ENCODE results near the gene BCL2.

Gene BCL2

GRCh38 chr18:63099848-63100629 lies 219.5 kb downstream of the BCL2 start:
- TF ChIP-seq POLR2A (IDR thresholded peaks at IDR 0.05; ENCODE audit: low read depth, low read length) = no peak
- no peak for TF ChIP-seq POLR2AphosphoS5 (IDR thresholded peaks at IDR 0.05; ENCODE audit: low read depth, low read length)
- no peak for TF ChIP-seq TAF1 (IDR thresholded peaks at IDR 0.05; ENCODE audit: borderline replicate concordance, low read depth, low read length)
- FAIRE-seq = peak; percentile 72
- DNase-seq (ENCODE audit: insufficient read length) = no peak

GRCh38 chr18:63099091-63099840 lies 220.3 kb downstream of the BCL2 start:
- TF ChIP-seq TAF1 (IDR thresholded peaks at IDR 0.05; ENCODE audit: borderline replicate concordance, low read depth, low read length) (no peak), POLR2AphosphoS5 (IDR thresholded peaks at IDR 0.05; ENCODE audit: low read depth, low read length) (no peak)
- DNase-seq (ENCODE audit: insufficient read length) = no peak

GRCh38 chr18:63098018-63098981 lies 221.3 kb downstream of the BCL2 start:
- peak; percentile 58 for DNase-seq (ENCODE audit: insufficient read length)
- peak; percentile 91 for FAIRE-seq
- TF ChIP-seq POLR2AphosphoS5 (IDR thresholded peaks at IDR 0.05; ENCODE audit: low read depth, low read length) (no peak), TAF1 (IDR thresholded peaks at IDR 0.05; ENCODE audit: borderline replicate concordance, low read depth, low read length) (no peak), POLR2A (IDR thresholded peaks at IDR 0.05; ENCODE audit: low read depth, low read length) (no peak)

More at GRCh38 chr18:63099091-63099840, 220.3 kb downstream of the BCL2 start:
- FAIRE-seq = peak; percentile 64

DNA sequence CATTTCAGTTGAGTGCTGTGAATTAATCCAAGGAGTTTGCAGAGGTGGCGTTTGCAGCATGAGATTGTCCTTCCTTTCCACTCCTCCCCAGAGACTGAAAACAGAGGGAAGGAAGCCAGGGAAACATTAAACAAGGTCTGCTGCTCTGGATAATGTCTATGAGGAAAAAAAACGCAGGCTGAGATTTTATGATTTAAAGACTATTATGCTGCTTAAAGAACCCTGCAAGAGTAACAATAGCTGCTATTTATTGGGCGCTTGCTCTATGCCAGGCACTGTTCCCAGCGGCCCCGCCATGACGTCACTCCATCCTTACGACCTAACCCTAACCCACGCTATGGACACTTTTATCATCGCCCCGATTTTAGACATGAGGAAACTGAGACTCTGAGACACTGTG lies 222.4 kb downstream of the BCL2 start:
- no peak for TF ChIP-seq POLR2A (IDR thresholded peaks at IDR 0.05; ENCODE audit: low read depth, low read length)
- TF ChIP-seq TAF1 (IDR thresholded peaks at IDR 0.05; ENCODE audit: borderline replicate concordance, low read depth, low read length) = no peak
- no peak for TF ChIP-seq POLR2AphosphoS5 (IDR thresholded peaks at IDR 0.05; ENCODE audit: low read depth, low read length)
- DNase-seq (ENCODE audit: insufficient read length) (no peak), FAIRE-seq (no peak)

DNA sequence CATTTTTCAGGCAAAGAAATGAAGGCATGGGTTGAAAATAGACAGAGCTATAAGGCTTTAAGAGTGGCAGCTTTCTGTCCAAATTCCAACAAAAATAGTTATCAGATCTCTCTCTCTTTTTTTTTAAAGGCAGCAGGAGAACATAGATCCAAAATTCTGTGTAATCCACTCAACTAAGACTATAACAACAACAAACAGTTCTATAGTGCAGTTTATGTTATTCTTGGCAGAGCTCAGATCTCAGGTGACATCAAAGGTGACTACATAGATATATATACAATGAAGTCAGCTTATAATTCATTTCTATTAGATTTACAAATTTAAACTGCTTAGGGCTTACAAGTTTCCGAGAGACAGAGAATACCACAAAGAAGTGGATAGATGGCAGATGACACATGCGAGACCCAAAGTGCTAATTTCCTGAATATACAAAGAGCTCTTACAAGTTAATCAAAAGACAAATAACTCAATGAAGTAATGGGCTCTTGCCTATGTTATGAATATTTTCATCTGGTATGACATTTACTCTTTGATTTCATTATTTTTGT lies 223.2 kb downstream of the BCL2 start:
- TF ChIP-seq TAF1 (IDR thresholded peaks at IDR 0.05; ENCODE audit: borderline replicate concordance, low read depth, low read length) (no peak), POLR2AphosphoS5 (IDR thresholded peaks at IDR 0.05; ENCODE audit: low read depth, low read length) (no peak), POLR2A (IDR thresholded peaks at IDR 0.05; ENCODE audit: low read depth, low read length) (no peak)
- FAIRE-seq (no peak), DNase-seq (ENCODE audit: insufficient read length) (no peak)

DNA sequence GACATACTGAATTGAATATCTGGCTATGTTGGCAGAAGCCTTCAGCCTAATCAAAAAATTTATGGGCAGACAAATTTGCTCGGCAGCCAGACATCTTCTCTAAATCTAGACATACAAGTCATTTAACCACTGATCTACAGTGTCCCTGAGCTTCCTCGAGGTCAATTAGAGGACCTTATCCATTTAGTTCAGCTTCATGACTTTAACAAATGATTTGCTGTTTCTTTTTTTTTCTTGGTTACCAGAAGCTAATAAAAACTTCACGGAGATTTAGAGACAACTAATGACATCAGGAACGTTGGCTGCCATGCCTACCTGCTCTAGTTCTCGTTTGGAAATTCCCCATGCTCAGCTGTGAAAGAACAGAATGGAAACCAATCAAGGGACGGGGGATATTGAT lies 223.8 kb downstream of the BCL2 start:
- FAIRE-seq = no peak
- no peak for TF ChIP-seq POLR2AphosphoS5 (IDR thresholded peaks at IDR 0.05; ENCODE audit: low read depth, low read length)
- TF ChIP-seq TAF1 (IDR thresholded peaks at IDR 0.05; ENCODE audit: borderline replicate concordance, low read depth, low read length) = no peak
- no peak for TF ChIP-seq POLR2A (IDR thresholded peaks at IDR 0.05; ENCODE audit: low read depth, low read length)

DNA sequence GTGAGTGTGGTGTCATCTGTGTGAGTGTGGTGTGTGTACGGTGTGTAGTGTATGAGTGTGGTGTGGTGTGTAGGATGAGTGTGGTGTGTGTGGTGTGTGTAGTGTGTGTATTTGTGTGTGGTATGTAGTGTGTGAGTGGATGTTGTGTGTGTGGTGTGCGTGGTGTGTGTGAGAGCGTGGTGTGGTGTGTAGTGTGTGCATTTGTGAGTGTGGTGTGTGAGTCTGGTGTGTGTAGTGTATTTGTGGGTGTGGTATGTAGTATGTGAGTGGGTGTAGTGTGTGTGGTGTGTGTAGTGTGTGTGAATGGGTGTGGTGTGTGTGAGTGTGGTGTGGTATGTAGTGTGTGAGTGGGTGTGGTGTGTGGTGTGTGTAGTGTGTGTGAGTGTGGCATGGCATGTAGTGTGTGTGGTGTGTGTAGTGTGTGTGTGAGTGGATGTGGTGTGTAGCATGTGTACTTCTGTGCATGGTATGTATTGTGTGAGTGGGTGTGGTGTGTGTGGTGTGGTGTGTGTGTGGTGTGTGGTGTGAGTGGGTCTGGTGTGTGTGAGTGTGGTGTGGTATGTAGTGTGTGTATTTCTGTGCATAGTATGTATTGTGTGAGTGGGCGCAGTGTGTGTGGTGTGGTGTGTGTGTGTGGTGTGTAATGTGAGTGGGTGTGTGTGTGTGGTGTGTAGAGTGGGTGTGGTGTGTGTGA lies 227.8 kb downstream of the BCL2 start:
- TF ChIP-seq POLR2A (IDR thresholded peaks at IDR 0.05; ENCODE audit: low read depth, low read length) = no peak
- no peak for TF ChIP-seq POLR2AphosphoS5 (IDR thresholded peaks at IDR 0.05; ENCODE audit: low read depth, low read length)
- TF ChIP-seq TAF1 (IDR thresholded peaks at IDR 0.05; ENCODE audit: borderline replicate concordance, low read depth, low read length) = no peak
- DNase-seq (ENCODE audit: insufficient read length) (no peak), FAIRE-seq (peak; percentile 93)

More for the DNA sequence above, 223.8 kb downstream of the BCL2 start:
- no peak for DNase-seq (ENCODE audit: insufficient read length)

GRCh38 chr18:63090334-63090733 lies 229.2 kb downstream of the BCL2 start:
- FAIRE-seq (no peak), DNase-seq (ENCODE audit: insufficient read length) (no peak)
- TF ChIP-seq POLR2AphosphoS5 (IDR thresholded peaks at IDR 0.05; ENCODE audit: low read depth, low read length) (no peak), POLR2A (IDR thresholded peaks at IDR 0.05; ENCODE audit: low read depth, low read length) (no peak), TAF1 (IDR thresholded peaks at IDR 0.05; ENCODE audit: borderline replicate concordance, low read depth, low read length) (no peak)

GRCh38 chr18:63089041-63089440 lies 230.5 kb downstream of the BCL2 start:
- no peak for FAIRE-seq
- TF ChIP-seq POLR2A (IDR thresholded peaks at IDR 0.05; ENCODE audit: low read depth, low read length) = no peak
- no peak for TF ChIP-seq TAF1 (IDR thresholded peaks at IDR 0.05; ENCODE audit: borderline replicate concordance, low read depth, low read length)
- no peak for TF ChIP-seq POLR2AphosphoS5 (IDR thresholded peaks at IDR 0.05; ENCODE audit: low read depth, low read length)
- no peak for DNase-seq (ENCODE audit: insufficient read length)

- FAIRE-seq = no peak
- no peak for DNase-seq (ENCODE audit: insufficient read length)
- no peak for TF ChIP-seq POLR2AphosphoS5 (IDR thresholded peaks at IDR 0.05; ENCODE audit: low read depth, low read length)
- no peak for TF ChIP-seq POLR2A (IDR thresholded peaks at IDR 0.05; ENCODE audit: low read depth, low read length)
- TF ChIP-seq TAF1 (IDR thresholded peaks at IDR 0.05; ENCODE audit: borderline replicate concordance, low read depth, low read length) = no peak
Observed at GRCh38 chr18:63088262-63088661, 231.3 kb downstream of the BCL2 start.

All from GM12892 (cell line).